Liver (tissue), 9 donors: ENCODE measurements around the gene RGP1. TPM values are rescaled to one million over a fixed set of nuclear protein-coding genes. Genes with fewer than 3 reads are reported as not detected.

ENCODE experiments used
- DNase-seq: peaks from one replicate; pipeline ENCODE4 v3.0.0-alpha.2; 2017; ENCODE audit warnings: low spot score
- H3K27ac ChIP-seq, 2 donors: one replicate each; pipeline ENCODE4 v1.7.0; 2013; ENCODE audit warnings: inconsistent platforms in 2 of 2, low read length in 2 of 2, control low read depth in 1 of 2, low read depth in 1 of 2, mild to moderate bottlenecking in 1 of 2
- H3K27me3 ChIP-seq, 4 donors: one replicate each; pipeline versions ENCODE4 v1.6.1 to v1.7.0; 2013; ENCODE audit warnings: low read length in 3 of 4, inconsistent platforms in 1 of 4, mild to moderate bottlenecking in 1 of 4, moderate library complexity in 1 of 4; ENCODE audit not compliant: control insufficient read depth in 4 of 4, insufficient read depth in 4 of 4
- H3K36me3 ChIP-seq, 4 donors: one replicate each; pipeline versions ENCODE4 v1.6.1 to v1.7.0; 2013; ENCODE audit warnings: low read length in 3 of 4, mild to moderate bottlenecking in 3 of 4, low read depth in 1 of 4, moderate library complexity in 1 of 4; ENCODE audit not compliant: control insufficient read depth in 4 of 4, insufficient read depth in 3 of 4
- H3K4me1 ChIP-seq, 4 donors: one replicate each; pipeline versions ENCODE4 v1.6.1 to v1.7.0; 2013; ENCODE audit warnings: low read length in 3 of 4, mild to moderate bottlenecking in 3 of 4, moderate library complexity in 1 of 4; ENCODE audit not compliant: control insufficient read depth in 4 of 4, insufficient read depth in 4 of 4
- H3K4me3 ChIP-seq, 3 donors: one replicate each; pipeline versions ENCODE4 v1.6.1 to v1.7.0; 2013; ENCODE audit warnings: low read length in 3 of 3, control low read depth in 1 of 3, low read depth in 1 of 3, mild to moderate bottlenecking in 1 of 3
- H3K9ac ChIP-seq, 2 donors: one replicate each; pipeline ENCODE4 v1.7.0; 2013; ENCODE audit warnings: low read length in 2 of 2, mild to moderate bottlenecking in 2 of 2, moderate library complexity in 2 of 2, control low read depth in 1 of 2, low read depth in 1 of 2
- H3K9me3 ChIP-seq, 4 donors: one replicate each; pipeline versions ENCODE4 v1.6.1 to v1.7.0; 2013; ENCODE audit warnings: low read length in 3 of 4; ENCODE audit not compliant: control insufficient read depth in 4 of 4
- CTCF ChIP-seq: fragments of 150-350 bp; IDR thresholded peaks from 2 replicates; pipeline ENCODE4 v1.5.1; 2017; ENCODE audit warnings: improper control_type of control experiment, low read depth, low read length; ENCODE audit not compliant: missing input control
- EGR1 ChIP-seq, 2 donors: IDR thresholded peaks; 2 replicates each; pipeline ENCODE4 v1.6.1; 2016 to 2018; ENCODE audit warnings: antibody characterized with exemption in 2 of 2, low read depth in 2 of 2
- FOXA1 ChIP-seq: IDR thresholded peaks from 2 replicates; pipeline ENCODE4 v1.6.1; 2016; ENCODE audit warnings: antibody characterized with exemption
- FOXA2 ChIP-seq: IDR thresholded peaks from 2 replicates; pipeline ENCODE4 v1.6.1; 2016; ENCODE audit warnings: antibody characterized with exemption
- GABPA ChIP-seq, 2 donors: IDR thresholded peaks in 1 of 2; conservative IDR thresholded peaks in 1 of 2; 2 replicates each; pipeline ENCODE4 v1.6.1; 2016; ENCODE audit warnings: antibody characterized with exemption in 2 of 2, mild to moderate bottlenecking in 1 of 2, moderate library complexity in 1 of 2
- HNF4A ChIP-seq, 2 donors: conservative IDR thresholded peaks; 2 replicates each; pipeline ENCODE4 v1.6.1; 2016; ENCODE audit warnings: antibody characterized with exemption in 2 of 2, mild to moderate bottlenecking in 2 of 2
- HNF4G ChIP-seq: IDR thresholded peaks from 2 replicates; pipeline ENCODE4 v1.6.1; 2016; ENCODE audit warnings: antibody characterized with exemption
- JUND ChIP-seq, 2 donors: IDR thresholded peaks; 2 replicates each; pipeline ENCODE4 v1.6.1; 2016; ENCODE audit warnings: antibody characterized with exemption in 2 of 2
- MAX ChIP-seq: IDR thresholded peaks from 2 replicates; pipeline ENCODE4 v1.6.1; 2016; ENCODE audit warnings: antibody characterized with exemption
- NR2F2 ChIP-seq: IDR thresholded peaks from 2 replicates; pipeline ENCODE4 v1.6.1; 2016; ENCODE audit warnings: antibody characterized with exemption
- RAD21 ChIP-seq, 2 donors: IDR thresholded peaks; 2 replicates each; pipeline ENCODE4 v1.6.1; 2016; ENCODE audit warnings: antibody characterized with exemption in 2 of 2, mild to moderate bottlenecking in 2 of 2
- REST ChIP-seq: IDR thresholded peaks from 2 replicates; pipeline ENCODE4 v1.6.1; 2016; ENCODE audit warnings: antibody characterized with exemption, mild to moderate bottlenecking
- RXRA ChIP-seq, 2 donors: IDR thresholded peaks; 2 replicates each; pipeline ENCODE4 v1.6.1; 2017 to 2018; ENCODE audit warnings: antibody characterized with exemption in 2 of 2, mild to moderate bottlenecking in 1 of 2
- SP1 ChIP-seq: IDR thresholded peaks from 2 replicates; pipeline ENCODE4 v1.6.1; 2018; ENCODE audit warnings: antibody characterized with exemption, mild to moderate bottlenecking
- TAF1 ChIP-seq: conservative IDR thresholded peaks from 2 replicates; pipeline ENCODE4 v1.6.1; 2016; ENCODE audit warnings: antibody characterized with exemption, mild to moderate bottlenecking
- YY1 ChIP-seq: IDR thresholded peaks from 2 replicates; pipeline ENCODE4 v1.6.1; 2016; ENCODE audit warnings: antibody characterized with exemption, mild to moderate bottlenecking
- ZBTB33 ChIP-seq: IDR thresholded peaks from 2 replicates; pipeline ENCODE4 v1.6.1; 2016; ENCODE audit warnings: antibody characterized with exemption
- WGBS: extraction: QIAGEN DNeasy Blood & Tissue Kit; methylation state at CpG from one replicate; pipeline ENCODE4 v1.1.7; 2013; 5-methylcytosine and 5-hydroxymethylcytosine counted together
- polyA plus RNA-seq, 2 donors: library from polyadenylated mRNA; stranded (reverse) in 1 of 2; unstranded in 1 of 2; fragments of 200-250 nt in 1 of 2; fragments of >200 nt in 1 of 2; fragmentation: Nextera tagmentation in 1 of 2; extraction: Ambion mirVana in 1 of 2; gene quantifications; one replicate each; pipeline versions ENCODE4 v1.2.1 to v1.2.3, GENCODE V29; 2013 to 2015
- total RNA-seq, 2 donors: library from RNA; depleted of rRNA; stranded (reverse); fragments of >200 nt; gene quantifications; one replicate each; pipeline ENCODE4 v1.2.3, GENCODE V29; 2014
- TF ChIP-seq, protein P1 (sequence below): IDR thresholded peaks from 2 replicates; pipeline ENCODE4 v1.6.1; 2016; ENCODE audit warnings: antibody characterized with exemption
- donor health status: healthy.
- donor health status: healthy.
- donor health status: healthy.
- donor health status: healthy.
- donor health status: healthy.

Gene RGP1
- total and polyA plus RNA-seq, 4 donors: 2.6 to 10.7 (median 5.9) TPM

- Histone ChIP-seq H3K27me3 (no peaks in the 10 kb centered on the region), H3K4me3 (no peak overlapping the region), H3K36me3 (peaks cover 51 to 97% (median 95%) of the 10 kb centered on the region in 4 donors), H3K9ac (no peak overlapping the region), H3K4me1 (no peaks in the 10 kb centered on the region), H3K27ac (no peak overlapping the region), H3K9me3 (no peaks in the 10 kb centered on the region)
- TF ChIP-seq NR2F2 (no peak), FOXA2 (no peak), JUND (IDR thresholded peaks at IDR 0.05) (no peak), RXRA (IDR thresholded peaks at IDR 0.05) (no peak), SP1 (no peak), EGR1 (IDR thresholded peaks at IDR 0.05; ENCODE audit: low read depth in 2 of 2) (no peak), ZBTB33 (no peak), HNF4G (no peak), REST (no peak), TAF1 (no peak), CTCF (no peak), HNF4A (conservative IDR thresholded peaks at IDR 0.05) (no peak), MAX (no peak), YY1 (no peak), FOXA1 (no peak), GABPA (IDR thresholded peaks at IDR 0.05 in 1 of 2, conservative IDR thresholded peaks at IDR 0.05 in 1 of 2) (no peak), RAD21 (IDR thresholded peaks at IDR 0.05) (no peak)
- TF ChIP-seq, protein P1, sequence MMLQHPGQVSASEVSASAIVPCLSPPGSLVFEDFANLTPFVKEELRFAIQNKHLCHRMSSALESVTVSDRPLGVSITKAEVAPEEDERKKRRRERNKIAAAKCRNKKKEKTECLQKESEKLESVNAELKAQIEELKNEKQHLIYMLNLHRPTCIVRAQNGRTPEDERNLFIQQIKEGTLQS: no peak
- WGBS: 95% methylated on average over 26 of the region's 26 CpGs
- DNase-seq: no peak
Measured at GRCh38 chr9:35703906-35704672, 45.0 kb upstream of the RGP1 start.
